Stomach (tissue), 4 donors: ENCODE results near the gene DNM3.
A peak's percentile ranks its signal among the peaks of the same experiment; 100 is the strongest.

Source experiments
- POLR2A ChIP-seq, 4 donors: fragments of 450-650 bp; IDR thresholded peaks; one replicate each; pipeline ENCODE4 v1.6.1; 2016; ENCODE audit warnings: antibody characterized with exemption in 4 of 4, control low read depth in 2 of 4, mild to moderate bottlenecking in 1 of 4, moderate library complexity in 1 of 4
- TF ChIP-seq, protein P1 (sequence below), 7 experiments: fragments of 450-650 bp in 4 of 7; fragments of 200-600 bp in 3 of 7; sonication (generic) in 3 of 7; IDR thresholded peaks; one replicate each; pipeline ENCODE4 v1.5.1; 2016 to 2019; ENCODE audit warnings: antibody characterized with exemption in 7 of 7, control low read depth in 2 of 7, mild to moderate bottlenecking in 1 of 7

DNA sequence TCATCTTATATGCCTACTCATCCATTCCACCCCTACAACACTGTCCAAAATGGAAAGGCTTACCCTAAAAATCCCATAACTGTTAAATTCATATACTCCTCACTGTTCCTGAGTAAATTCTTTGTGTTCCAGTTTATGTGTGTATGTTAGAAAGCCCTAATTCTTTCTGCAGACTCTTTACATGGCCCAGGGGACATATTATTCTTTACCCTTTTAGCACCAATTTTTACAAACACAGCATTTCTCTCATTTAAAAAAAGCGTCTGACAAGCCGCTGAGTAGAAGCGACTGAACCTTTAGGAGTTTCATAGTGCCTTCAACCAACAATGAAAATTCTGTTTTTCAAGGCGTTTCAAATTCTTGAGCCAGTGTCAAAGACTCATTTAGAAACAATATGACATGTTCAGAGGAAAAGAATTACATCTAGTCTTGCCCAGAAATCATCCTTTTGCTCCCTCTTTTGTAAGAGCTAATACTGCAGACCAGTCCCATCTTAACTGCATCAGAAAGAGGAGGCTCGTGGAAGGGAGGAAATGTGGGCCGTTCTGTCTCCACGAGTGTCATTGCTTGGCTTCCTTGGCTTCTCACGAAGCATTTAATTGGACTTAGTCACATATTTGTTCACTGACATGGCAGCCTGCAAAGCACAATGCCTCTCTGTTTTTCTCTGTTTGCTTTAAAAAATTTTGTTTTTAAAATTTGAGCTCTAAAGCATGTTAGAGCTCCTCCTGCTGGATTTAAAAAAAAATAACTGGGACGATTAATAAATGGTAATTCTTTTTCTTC is 557.9 kb downstream of the DNM3 start:
- TF ChIP-seq, protein P1, sequence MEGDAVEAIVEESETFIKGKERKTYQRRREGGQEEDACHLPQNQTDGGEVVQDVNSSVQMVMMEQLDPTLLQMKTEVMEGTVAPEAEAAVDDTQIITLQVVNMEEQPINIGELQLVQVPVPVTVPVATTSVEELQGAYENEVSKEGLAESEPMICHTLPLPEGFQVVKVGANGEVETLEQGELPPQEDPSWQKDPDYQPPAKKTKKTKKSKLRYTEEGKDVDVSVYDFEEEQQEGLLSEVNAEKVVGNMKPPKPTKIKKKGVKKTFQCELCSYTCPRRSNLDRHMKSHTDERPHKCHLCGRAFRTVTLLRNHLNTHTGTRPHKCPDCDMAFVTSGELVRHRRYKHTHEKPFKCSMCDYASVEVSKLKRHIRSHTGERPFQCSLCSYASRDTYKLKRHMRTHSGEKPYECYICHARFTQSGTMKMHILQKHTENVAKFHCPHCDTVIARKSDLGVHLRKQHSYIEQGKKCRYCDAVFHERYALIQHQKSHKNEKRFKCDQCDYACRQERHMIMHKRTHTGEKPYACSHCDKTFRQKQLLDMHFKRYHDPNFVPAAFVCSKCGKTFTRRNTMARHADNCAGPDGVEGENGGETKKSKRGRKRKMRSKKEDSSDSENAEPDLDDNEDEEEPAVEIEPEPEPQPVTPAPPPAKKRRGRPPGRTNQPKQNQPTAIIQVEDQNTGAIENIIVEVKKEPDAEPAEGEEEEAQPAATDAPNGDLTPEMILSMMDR (IDR thresholded peaks at IDR 0.05), result peak in 5 of 7 experiments; percentile 28 to 67 (median 48)
- no peak for TF ChIP-seq POLR2A (IDR thresholded peaks at IDR 0.05)
